Measurements from ENCODE around the gene CLBA1.

DNA sequence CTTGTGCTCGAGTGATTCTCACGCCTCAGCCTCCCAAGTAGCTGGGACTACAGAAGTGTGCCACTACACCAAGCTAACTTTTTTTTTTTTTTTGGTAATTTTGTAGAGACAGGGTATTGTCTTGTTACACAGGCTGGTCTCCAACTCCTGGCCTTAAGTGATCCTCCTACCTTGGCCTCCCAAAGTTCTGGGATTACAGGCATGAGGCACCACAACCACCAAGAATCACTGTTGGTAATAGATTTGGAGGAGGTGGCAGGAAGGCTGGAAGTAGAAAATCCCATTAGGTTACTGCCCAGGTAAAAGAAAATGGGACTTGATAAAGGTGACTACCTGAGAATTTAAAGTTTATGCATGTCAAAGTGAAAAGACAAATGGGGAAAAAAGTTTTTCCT is 36.7 kb downstream of the CLBA1 start:
- TF ChIP-seq, protein P1, sequence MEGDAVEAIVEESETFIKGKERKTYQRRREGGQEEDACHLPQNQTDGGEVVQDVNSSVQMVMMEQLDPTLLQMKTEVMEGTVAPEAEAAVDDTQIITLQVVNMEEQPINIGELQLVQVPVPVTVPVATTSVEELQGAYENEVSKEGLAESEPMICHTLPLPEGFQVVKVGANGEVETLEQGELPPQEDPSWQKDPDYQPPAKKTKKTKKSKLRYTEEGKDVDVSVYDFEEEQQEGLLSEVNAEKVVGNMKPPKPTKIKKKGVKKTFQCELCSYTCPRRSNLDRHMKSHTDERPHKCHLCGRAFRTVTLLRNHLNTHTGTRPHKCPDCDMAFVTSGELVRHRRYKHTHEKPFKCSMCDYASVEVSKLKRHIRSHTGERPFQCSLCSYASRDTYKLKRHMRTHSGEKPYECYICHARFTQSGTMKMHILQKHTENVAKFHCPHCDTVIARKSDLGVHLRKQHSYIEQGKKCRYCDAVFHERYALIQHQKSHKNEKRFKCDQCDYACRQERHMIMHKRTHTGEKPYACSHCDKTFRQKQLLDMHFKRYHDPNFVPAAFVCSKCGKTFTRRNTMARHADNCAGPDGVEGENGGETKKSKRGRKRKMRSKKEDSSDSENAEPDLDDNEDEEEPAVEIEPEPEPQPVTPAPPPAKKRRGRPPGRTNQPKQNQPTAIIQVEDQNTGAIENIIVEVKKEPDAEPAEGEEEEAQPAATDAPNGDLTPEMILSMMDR (IDR thresholded peaks at IDR 0.05): no peak
- TF ChIP-seq POLR2A (IDR thresholded peaks at IDR 0.05): no peak

All from uterus (tissue), 2 donors.